Islet of Langerhans (tissue), 1 donor: ENCODE measurements around the gene KAT2B.
"Not testable (repeated sequence)": the region's sequence is repeated elsewhere in the genome, so short reads cannot be mapped to it uniquely, and the experiment has no call there.

ENCODE experiments used
- FAIRE-seq: peaks from one replicate; lab custom pipeline; 2011; peaks lifted over from hg19 to GRCh38; lab: Jason Lieb, UNC

KAT2B gene

DNA sequence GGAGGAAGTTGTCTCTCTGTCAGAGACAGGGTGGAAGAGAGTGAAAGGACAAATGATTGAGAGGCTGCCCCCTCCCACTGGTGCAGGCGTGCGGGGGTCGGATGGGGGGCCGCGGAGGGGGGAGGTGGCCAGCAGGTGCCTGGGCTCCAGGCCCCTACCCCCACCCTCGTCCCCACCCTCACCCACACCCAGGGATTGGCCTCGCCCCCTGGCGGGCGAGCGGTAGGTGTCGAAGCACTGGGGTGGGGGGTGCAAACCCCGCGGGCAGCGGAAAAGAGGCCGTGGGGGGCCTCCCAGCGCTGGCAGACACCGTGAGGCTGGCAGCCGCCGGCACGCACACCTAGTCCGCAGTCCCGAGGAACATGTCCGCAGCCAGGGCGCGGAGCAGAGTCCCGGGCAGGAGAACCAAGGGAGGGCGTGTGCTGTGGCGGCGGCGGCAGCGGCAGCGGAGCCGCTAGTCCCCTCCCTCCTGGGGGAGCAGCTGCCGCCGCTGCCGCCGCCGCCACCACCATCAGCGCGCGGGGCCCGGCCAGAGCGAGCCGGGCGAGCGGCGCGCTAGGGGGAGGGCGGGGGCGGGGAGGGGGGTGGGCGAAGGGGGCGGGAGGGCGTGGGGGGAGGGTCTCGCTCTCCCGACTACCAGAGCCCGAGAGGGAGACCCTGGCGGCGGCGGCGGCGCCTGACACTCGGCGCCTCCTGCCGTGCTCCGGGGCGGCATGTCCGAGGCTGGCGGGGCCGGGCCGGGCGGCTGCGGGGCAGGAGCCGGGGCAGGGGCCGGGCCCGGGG is at the start of gene KAT2B:
KAT2B (plus strand) TSS at position 682 of the 783 bp plus-strand sequence; CDS start at position 714, 32 bp downstream.
- no peak for FAIRE-seq

DNA sequence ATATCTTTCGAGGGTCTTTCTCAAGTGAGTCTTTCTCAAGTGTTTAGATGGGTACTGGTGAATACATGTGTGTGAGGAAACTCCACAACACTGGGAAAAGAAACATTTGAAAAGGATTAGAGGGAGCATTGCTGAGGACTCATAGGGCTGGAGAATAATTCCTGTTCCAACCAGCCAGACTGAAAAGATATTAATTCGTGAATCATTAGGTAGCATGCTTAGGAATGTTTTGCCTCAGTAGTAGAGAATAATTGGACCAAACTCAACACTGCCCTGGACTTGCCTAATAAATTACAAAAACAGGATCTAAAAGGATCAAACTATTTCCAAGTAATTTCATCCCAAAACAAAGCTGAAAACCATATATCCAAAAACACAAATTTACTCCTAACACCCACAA is 45.5 kb upstream of the KAT2B start:
- no peak for FAIRE-seq

DNA sequence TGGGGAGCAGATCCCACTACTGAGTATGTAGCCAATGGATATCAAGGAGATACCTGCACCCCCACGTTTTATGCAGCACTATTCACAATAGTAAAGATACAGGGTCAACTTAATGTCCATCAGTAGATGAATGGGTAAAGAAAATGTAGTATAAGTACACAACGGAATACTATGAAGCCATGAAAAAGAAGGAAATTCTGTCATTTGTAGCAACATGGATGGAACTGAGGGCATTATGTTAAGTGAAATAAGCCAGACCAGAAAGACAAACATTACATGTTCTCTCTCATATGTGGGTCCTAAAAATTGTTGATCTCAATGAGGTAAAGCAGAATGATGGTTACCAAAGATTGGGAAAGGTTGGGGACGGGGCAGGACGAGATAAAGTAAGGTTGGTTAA is 42.7 kb upstream of the KAT2B start:
- no peak for FAIRE-seq

DNA sequence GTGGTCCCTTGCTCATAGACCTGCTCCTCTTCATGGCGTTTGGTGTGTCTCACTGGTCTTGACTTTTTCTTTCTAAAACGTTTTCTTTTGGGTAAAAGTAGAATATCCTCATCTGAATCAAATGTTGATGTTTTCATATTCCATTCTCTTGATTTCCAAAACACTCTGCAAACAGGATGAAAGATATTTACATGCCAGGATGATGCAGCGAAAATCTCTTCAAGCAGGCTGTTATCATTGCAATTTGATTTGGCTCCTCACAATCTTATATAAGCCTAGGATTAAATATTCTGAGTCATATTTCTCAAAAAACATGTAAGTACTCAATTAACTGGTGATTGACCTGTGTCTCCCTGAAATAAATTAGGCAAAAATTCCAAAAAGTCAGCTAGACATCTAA is 38.3 kb upstream of the KAT2B start:
- FAIRE-seq, result no peak

DNA sequence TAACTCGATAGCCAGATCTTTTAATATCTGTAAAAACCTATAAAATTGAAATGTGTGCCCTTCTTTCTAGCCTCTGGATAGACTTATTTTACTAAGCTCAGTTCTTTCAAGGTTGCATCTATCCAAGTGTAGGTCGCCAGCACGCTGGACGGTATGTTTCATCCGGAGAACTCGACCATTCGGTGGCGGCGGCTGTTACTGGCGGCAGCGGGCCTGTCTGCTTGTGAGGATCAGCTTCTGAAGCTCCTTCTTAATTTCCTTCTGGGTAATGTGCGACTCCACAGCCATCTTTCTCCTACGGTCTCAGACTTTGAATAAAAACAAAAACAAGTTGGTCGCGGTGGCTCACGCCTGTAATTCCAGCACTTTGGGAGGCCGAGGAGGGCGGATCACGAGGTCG is 32.3 kb upstream of the KAT2B start:
- no peak for FAIRE-seq

DNA sequence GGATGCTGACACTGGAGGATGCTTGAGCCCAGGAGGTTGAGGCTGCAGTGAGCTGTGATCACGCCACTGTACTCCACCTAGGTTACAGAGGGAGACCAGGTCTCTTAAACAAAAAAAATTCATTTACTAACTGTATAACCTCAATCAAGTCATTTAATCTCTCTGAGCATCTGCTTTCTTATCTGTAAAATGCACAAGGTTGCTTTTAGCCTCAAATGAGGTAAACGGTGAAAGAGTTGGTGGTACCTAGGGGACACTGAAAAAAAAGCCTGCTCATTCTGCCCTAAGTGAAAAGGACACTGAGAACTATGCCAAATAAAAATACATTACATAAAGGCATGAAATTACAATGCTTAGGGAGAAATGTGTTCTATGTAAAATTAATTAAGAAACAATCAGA is 31.6 kb upstream of the KAT2B start:
- FAIRE-seq, result no peak

DNA sequence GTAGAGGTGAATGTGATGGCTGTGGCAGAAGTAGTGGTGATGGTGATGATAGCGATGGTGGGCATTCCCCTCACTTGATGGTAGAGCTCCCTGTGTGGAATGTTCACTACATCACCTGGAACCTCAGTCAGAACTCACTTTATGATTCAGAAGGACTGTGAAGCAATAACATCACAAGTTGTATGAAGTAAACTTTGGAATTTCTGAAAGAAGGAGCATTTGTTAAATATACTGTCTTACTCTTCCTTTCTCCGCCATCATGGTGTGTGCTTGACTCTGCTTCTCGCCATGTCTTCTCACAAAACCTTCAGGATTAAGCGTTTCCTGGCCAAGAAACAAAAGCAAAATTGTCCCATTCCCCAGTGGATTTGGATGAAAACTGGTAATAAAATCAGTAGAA is 28.1 kb upstream of the KAT2B start, which contains the start of gene PP2D1:
PP2D1 (minus strand) TSS at position 101 of the 400 bp plus-strand sequence. CDS start 192 bp downstream, outside the sequence.
- FAIRE-seq, result no peak

DNA sequence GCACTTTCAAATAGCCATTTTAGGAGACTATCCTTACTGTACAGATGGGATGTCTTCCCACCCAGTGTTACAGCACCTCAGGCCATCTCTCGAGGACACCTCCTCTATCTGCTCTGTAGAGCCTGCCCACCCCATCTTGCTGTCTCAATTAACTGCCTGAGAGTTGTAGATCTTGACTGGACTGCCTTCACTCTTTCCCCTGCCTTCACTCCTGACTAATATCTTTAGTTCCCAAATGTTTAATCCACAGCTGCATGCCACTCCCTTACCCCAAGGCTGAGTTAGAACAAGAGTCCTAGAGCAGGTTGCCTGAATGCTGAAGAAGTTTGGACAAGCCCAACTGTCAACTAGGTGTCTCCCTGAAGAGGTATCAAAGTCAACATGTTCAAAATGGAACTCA is 26.9 kb upstream of the KAT2B start:
- FAIRE-seq, result no peak

DNA sequence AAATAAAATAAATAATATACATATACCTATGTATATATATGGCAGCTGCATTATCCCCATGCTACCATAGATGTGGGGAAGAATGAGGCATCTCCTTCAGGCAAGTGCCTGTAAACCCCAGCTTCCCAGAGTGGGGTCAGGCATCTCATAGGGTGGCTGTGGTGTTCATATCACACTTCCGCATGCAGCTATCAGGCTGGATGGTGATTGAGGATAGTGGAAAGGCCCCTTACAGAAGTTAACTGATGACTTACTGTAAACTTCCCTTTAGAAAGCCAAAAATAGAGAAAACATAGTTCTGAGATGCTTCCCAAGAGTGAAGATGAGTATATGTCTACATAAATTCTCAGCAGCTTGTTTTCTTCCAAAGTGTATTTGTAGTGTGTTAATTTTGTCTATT is 24.7 kb upstream of the KAT2B start:
- FAIRE-seq, result no peak

DNA sequence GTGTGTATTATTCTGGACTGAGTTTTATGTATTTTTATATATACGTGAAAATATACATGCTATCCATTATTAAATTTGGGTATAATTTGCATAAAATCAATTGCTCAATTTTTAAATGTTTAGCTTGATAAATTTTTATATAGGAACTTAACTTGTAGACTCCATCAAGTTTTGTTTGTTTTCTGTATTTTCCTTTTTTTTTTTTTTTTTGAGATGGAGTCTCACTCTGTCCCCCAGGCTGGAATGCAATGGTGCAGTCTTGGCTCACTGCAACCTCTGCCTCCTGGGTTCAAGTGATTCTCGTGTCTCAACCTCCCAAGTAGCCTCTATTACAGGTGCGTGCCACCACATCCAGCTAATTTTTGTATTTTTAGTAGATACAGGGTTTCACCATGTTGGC is 24.2 kb upstream of the KAT2B start:
- FAIRE-seq, result not testable (repeated sequence)

DNA sequence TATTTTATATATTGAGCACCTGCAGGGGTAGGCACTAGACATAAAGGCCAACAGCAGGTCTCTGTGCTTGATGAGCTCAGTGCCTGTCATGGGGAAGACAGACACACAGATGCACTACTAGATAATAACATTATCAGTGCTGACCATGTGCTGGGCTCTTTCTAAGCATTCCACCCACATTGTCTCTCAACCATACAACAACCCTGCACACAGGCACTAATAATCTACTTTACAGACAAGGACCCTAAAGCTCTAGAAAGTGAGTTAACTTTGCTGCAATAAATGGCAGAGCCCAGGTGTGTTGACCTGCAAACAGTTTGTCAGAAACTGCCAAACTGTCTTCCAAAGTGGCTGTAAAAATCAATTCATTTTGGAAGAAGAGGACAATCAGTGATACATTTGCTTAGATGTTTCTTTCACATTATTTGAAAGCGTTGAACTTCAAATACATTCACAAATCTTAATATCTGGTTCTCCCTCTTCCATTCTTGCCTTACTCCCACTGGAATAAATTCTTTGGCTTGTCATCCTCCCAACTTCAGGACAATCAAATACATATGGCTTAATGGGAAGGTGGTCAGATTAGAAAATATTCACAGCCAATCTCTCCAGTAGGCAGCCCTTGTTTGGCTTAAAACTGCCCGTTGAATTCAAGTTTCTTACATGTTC is 17.2 kb upstream of the KAT2B start:
- FAIRE-seq, result no peak

DNA sequence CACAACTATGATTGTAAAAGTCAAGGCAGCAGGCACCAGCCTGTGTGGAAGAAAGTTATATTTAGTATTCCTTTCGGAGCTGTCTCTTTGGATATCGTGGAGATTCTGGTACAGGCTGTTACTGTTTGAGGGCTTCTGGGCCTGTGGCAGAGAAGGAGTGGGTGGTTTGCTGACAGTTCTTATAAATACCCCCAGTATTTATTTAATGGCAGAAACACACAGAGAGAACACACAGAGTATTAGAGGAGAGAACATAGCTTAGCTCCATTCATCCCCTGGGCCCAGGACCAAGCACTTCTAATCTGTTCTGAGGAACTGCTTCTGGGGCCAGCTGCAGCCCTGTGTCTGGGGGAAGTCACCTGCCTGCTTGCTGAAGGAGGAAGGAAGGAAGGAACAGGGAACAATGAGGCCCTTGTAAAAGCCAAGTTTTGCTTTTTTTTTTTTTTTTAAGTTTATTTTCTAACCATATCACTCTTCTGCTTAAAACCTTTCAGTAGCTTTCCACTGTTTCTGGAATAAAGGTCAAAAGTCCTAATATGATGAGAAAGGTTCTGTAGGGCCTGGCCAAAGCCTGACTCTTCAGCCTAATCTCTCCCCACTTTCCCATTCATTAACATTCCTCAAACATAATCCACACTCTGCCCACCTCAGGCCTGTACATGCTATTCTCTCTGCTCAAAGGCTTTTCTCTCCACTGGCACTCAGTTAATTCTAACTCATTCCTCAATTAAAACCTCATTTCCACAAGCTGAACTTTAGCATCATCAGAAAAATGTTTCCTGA is 16.4 kb upstream of the KAT2B start:
- FAIRE-seq, result no peak

DNA sequence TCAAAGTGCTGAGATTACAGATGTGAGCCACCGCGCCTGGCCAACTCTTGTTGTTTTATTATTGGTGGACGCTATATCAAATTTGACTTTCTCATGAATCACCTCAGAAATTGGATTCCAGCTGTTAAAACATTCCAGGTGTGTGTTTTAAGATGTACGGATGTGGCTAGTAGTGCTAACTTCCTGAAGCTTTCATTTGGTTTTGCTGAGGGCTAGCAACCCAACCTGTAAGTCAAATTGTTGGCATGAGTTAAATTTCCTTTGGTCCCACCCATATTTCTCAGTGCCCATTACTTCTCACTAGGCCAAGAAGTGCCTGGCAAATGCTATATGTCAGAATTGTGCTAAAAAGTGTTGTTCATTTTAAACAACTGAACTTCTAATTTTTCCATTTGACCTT is 13.1 kb upstream of the KAT2B start:
- FAIRE-seq, result no peak

DNA sequence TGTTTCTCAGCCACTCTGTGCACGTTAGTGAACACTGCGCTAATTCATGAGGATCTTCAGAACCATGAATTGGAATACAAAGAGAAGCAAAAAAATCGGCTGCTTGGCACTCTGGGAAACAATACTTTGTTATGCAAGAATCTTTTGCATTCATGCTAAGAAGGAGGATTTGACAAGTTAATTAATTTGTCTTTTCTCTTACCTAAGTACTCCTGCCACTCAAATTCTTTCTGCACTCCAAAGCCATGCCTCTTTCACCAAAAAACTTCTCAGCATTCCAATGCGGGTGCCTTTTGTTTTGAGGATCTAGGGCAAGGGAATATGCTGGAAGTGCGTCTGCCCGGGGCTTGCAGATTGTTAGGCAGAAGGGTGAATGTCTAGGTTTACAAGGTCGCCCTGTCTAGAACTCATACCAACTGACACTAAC is 11.3 kb upstream of the KAT2B start:
- FAIRE-seq, result no peak

DNA sequence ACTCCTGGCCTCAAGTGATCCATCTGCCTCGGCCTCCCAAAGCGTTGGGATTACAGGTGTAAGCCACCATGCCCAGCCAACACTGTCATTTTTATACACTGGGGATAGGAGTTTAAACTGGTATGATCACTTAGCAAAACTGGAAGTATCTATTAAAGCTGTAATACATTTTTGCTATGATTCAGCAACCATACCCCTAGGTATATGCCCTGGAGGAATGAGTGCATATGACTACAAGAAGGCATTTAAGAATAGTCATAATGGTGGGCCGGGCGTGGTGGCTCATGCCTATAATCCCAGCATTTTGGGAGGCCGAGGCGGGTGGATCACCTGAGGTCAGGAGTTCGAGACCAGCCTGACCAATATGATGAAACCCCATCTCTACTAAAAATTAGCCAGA is 8.3 kb upstream of the KAT2B start:
- FAIRE-seq, result not testable (repeated sequence)

DNA sequence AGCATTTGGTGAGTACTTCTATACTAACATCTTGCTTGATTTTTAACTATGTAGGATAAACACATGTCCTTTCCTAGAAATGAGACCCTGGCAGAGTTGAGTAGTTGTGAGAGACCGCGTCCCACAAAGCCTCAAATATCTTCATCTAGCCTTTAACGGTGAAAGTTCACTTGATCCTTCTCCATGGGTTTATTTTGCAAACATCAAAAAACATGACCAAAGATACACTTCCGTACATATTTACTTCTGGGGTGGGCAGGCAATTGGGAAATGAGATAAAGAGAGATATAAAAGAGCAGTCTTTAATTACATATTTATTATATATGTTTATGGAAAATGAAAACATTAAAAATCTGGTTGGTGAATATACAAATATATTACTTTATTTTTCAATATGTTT is 5.2 kb upstream of the KAT2B start:
- FAIRE-seq, result no peak

DNA sequence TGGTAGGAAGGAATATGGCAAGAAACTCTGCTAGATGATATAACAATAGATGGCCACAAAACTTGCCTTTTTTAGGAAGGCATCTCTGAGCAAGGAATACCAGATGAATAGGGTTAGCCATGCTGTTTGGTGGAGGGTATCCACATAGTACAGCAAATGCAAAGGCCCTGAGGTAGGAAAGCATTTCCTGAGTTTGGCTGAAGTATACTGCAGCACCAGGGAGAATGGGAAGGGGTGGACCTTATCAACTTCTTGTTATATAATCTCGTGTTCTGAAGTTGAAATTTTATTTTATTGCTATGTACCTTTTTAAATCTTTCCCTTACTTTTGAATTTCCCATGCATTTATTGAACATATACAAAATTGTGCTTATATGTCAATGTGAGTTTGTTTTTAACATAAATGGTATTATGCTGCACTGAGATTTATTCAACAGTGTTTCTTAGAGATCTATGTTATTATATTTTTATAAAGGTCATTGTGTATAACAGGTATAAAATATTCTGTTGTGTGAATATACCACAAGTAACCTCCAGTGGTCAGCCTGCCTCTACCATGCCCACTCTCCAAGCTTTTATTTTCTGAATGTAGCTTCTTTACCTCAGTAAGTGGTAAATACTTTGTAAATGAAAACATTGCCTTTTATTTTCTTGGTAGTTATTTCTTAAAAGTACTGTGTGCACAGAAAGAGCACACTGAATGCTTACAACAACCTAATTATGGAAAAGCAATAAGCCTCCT is 2.8 kb upstream of the KAT2B start:
- no peak for FAIRE-seq

DNA sequence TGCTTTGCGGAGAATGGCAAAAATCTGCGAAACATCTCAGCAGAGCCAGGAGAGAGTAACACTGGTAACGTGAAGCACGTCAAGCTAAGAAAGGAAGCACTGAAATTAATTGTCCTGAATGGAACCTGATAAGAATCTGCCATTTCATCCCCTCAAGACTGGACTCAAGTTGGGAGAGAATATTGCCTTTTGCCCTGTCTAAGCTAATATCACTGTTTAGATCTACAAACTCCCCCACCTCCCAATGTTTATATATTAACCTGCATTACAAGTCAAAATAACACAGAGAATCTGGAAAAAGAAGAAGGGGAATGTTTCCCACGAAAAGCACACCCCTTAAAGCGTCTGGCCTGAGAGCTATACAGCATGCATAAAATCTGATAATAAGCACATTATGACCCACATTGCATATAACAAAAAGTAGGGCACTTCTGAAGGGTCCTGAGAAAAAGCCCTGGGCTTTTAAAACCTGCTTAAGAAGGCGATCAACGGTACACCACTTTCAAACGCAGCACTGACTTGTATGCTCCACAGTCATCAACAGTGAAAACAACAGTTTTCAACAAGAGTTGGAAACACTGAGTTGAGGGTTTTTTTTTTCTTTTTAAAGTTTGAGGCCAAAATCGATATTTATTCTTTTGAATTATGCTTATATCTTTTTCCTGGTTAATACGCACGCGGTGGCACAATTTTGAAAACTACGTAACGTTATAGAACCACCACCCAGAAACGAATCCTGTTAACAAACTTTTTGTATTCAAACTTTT is 1.4 kb upstream of the KAT2B start:
- FAIRE-seq, result no peak

DNA sequence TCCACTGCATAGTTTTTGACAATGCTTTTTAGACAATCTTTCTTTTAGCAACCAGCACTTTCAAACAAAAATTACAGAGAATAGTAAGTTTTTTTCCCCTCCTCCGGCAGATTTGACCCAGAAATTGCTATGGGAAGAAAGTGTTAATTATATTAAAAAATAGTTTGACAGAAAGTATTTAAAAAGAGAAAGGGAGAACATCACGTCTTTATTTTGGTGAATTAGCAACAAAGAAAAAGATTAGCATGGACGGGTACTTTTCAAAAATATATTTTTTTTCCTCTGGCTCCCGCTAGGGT is 831 bp upstream of the KAT2B start:
- FAIRE-seq, result peak; percentile 91

DNA sequence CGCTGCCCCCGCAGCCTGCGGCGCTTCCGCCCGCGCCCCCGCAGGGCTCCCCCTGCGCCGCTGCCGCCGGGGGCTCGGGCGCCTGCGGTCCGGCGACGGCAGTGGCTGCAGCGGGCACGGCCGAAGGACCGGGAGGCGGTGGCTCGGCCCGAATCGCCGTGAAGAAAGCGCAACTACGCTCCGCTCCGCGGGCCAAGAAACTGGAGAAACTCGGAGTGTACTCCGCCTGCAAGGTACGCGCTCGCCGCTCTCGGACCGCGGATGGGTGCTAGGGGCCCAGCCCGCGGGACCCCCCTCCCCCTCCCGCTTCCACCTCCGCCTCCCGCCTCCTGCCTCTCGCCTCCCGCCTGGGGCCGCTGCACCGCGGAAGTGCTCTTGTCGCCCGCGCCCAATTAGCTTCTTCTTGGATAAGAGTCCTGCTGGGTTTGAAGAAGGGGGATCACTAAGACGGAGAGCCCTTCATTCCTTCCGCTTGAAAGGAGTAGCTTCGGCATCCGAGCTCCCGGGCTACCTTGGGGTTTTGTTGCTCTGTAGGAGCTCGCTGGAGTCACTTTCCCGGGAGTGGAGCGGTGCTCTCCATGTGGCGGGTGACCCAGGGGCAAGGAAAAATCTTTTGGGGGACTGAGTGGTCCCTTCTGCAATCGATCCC is 426 bp downstream of the KAT2B start:
- no peak for FAIRE-seq

DNA sequence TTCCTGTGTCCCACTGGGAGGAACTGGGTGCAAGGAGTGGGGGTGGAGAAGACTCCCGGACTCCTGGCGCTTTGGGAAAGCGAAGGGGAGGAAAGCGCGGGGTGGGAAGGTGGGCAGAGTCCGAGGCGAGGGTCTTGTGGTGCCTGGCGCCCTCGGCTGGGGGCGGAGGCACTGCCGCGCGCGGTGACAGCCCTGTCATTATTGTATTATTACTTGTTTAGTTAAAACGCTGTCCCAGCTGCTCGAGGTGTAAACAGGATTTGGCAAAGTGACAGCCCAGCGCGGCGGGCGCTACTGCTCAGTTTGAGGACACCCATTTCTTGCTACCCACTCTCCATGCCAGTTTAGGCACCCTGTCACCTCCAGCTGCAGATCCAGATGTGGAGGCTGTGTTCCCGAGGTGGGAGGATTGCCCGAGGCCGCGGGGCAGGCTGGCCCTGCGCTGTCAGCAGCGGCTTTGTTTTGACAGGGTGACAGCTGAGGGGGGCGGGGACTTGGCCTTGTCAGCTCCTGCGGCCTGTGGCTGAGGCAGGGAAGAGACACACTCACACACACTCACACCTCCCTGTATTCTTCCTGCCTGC is 1.0 kb downstream of the KAT2B start:
- no peak for FAIRE-seq
